OCI-LY1 (cell line): ENCODE data around the gene ADRA1B.
A peak's percentile ranks its signal among the peaks of the same experiment; 100 is the strongest.
"Not testable (repeated sequence)": the region's sequence is repeated elsewhere in the genome, so short reads cannot be mapped to it uniquely, and the experiment has no call there.

Experiments used
- H2AFZ ChIP-seq: fragments of 200-600 bp; sonication (generic), shearing (Covaris generic); 2 replicates; pipeline ENCODE4 v1.6.0; 2014; ENCODE audit warnings: antibody characterized with exemption, mild to moderate bottlenecking, low read length
- H3F3A ChIP-seq: fragments of 200-600 bp; sonication (generic), shearing (Covaris generic); 2 replicates; pipeline ENCODE4 v1.6.0; 2014; ENCODE audit warnings: mild to moderate bottlenecking, antibody characterized with exemption, low read length, moderate library complexity; ENCODE audit not compliant: insufficient read depth
- H3K27ac ChIP-seq: fragments of 200-600 bp; sonication (generic); 2 replicates; pipeline ENCODE4 v1.5.1; 2014; ENCODE audit warnings: low read length, mixed run types, mild to moderate bottlenecking, low read depth; ENCODE audit not compliant: poor library complexity, severe bottlenecking
- H3K27me3 ChIP-seq: fragments of 200-600 bp; sonication (generic); 2 replicates; pipeline ENCODE4 v1.6.0; 2014; ENCODE audit warnings: antibody characterized with exemption, mild to moderate bottlenecking, low read length, moderate library complexity; ENCODE audit not compliant: insufficient read depth
- H3K36me3 ChIP-seq: fragments of 200-600 bp; sonication (generic); 2 replicates; pipeline ENCODE4 v1.6.1; 2014; ENCODE audit warnings: mild to moderate bottlenecking, antibody characterized with exemption, low read length, moderate library complexity, mixed read lengths; ENCODE audit not compliant: insufficient read depth
- H3K4me1 ChIP-seq: fragments of 200-600 bp; sonication (generic); 2 replicates; pipeline ENCODE4 v1.5.1; 2014; ENCODE audit warnings: mild to moderate bottlenecking, low read length, moderate library complexity; ENCODE audit not compliant: insufficient read depth, severe bottlenecking
- H3K4me2 ChIP-seq: fragments of 200-600 bp; sonication (generic), shearing (Covaris generic); 2 replicates; pipeline ENCODE4 v1.6.1; 2014; ENCODE audit warnings: low read length
- H3K4me3 ChIP-seq: fragments of 200-600 bp; sonication (generic); 2 replicates; pipeline ENCODE4 v1.5.1; 2014; ENCODE audit warnings: low read length, low read depth, mild to moderate bottlenecking, mixed read lengths; ENCODE audit not compliant: poor library complexity, severe bottlenecking
- H3K79me2 ChIP-seq: fragments of 200-600 bp; shearing (Covaris generic); 2 replicates; pipeline ENCODE4 v1.6.1; 2016; ENCODE audit warnings: mixed run types, low read length, mixed read lengths; ENCODE audit not compliant: insufficient read depth
- H3K9ac ChIP-seq: fragments of 200-600 bp; sonication (generic), shearing (Covaris generic); 2 replicates; pipeline ENCODE4 v1.6.1; 2014; ENCODE audit warnings: mild to moderate bottlenecking, low read length, mixed read lengths
- H3K9me2 ChIP-seq: fragments of 200-600 bp; sonication (generic), shearing (Covaris generic); 2 replicates; pipeline ENCODE4 v1.6.1; 2014; ENCODE audit warnings: low read depth, mild to moderate bottlenecking, low read length, mixed read lengths
- H3K9me3 ChIP-seq: fragments of 200-600 bp; shearing (Covaris generic); 2 replicates; pipeline ENCODE4 v1.6.1; 2014; ENCODE audit warnings: low read length, mixed read lengths
- H4K20me1 ChIP-seq: fragments of 200-600 bp; sonication (generic), shearing (Covaris generic); 2 replicates; pipeline ENCODE4 v1.6.0; 2016; ENCODE audit warnings: mild to moderate bottlenecking, low read length; ENCODE audit not compliant: insufficient read depth
- CTCF ChIP-seq: fragments of 200-600 bp; sonication (generic), shearing (Covaris generic); IDR thresholded peaks from 2 replicates; pipeline ENCODE4 v1.5.1; 2017; ENCODE audit warnings: mild to moderate bottlenecking, antibody characterized with exemption, low read length, moderate library complexity, mixed read lengths
- EZH2 ChIP-seq: fragments of 200-600 bp; sonication (generic), shearing (Covaris generic); IDR thresholded peaks from 2 replicates; pipeline ENCODE4 v1.8.0; 2017; ENCODE audit warnings: borderline replicate concordance, mixed run types, mild to moderate bottlenecking, antibody characterized with exemption, low read length, moderate library complexity, mixed read lengths

The ADRA1B gene

GRCh38 chr5:160008877-160009590 is 92.8 kb downstream of the ADRA1B start, which contains the start of gene TTC1:
TSS of gene TTC1 (plus strand) at chr5:160009139. CDS start at chr5:160010529, 1,390 bp downstream.
- no peaks in the 10 kb centered on the region for H3K9me3 ChIP-seq
- H2AFZ ChIP-seq = peak within 1 kb of the TSS; percentile 45
- H3K27ac ChIP-seq = peak within 1 kb of the TSS; percentile 16
- no peaks in the 10 kb centered on the region for H3K27me3 ChIP-seq
- peak within 1 kb of the TSS; percentile 71 for H3K4me3 ChIP-seq
- no peaks in the 10 kb centered on the region for H3F3A ChIP-seq
- peaks cover 20% of the 10 kb centered on the region for H3K79me2 ChIP-seq
- no peaks in the 10 kb centered on the region for H3K9me2 ChIP-seq
- peaks cover 19% of the 10 kb centered on the region for H3K4me1 ChIP-seq
- TF ChIP-seq CTCF = no peak
- TF ChIP-seq EZH2 = no peak
- H3K9ac ChIP-seq = peak within 1 kb of the TSS; percentile 72
- H3K4me2 ChIP-seq = peak within 1 kb of the TSS; percentile 85
- peaks cover 26% of the 10 kb centered on the region for H3K36me3 ChIP-seq
- H4K20me1 ChIP-seq = no peaks in the 10 kb centered on the region

- Histone ChIP-seq H3K4me2 (peak overlapping the region; percentile 85), H3F3A (no peaks in the 10 kb centered on the region), H3K4me3 (peak overlapping the region; percentile 71), H3K27ac (no peak overlapping the region), H2AFZ (no peak overlapping the region), H3K9me3 (no peaks in the 10 kb centered on the region), H4K20me1 (no peaks in the 10 kb centered on the region), H3K36me3 (peaks cover 27% of the 10 kb centered on the region), H3K4me1 (peaks cover 19% of the 10 kb centered on the region), H3K27me3 (no peaks in the 10 kb centered on the region), H3K79me2 (peaks cover 20% of the 10 kb centered on the region), H3K9ac (peak overlapping the region; percentile 72), H3K9me2 (no peaks in the 10 kb centered on the region)
- TF ChIP-seq EZH2 (no peak), CTCF (no peak)
Measured at GRCh38 chr5:160009591-160009989, 93.3 kb downstream of the ADRA1B start.

- Histone ChIP-seq H3K4me3 (no peak overlapping the region), H3K4me2 (0 out of 2 replicates have a peak overlapping the region, but pooled peaks have one; percentile 85), H2AFZ (no peak overlapping the region), H3K9me3 (no peaks in the 10 kb centered on the region), H3K9me2 (no peaks in the 10 kb centered on the region), H4K20me1 (no peaks in the 10 kb centered on the region), H3K9ac (no peak overlapping the region), H3K36me3 (peaks cover 36% of the 10 kb centered on the region), H3K4me1 (peaks cover 19% of the 10 kb centered on the region), H3K27me3 (no peaks in the 10 kb centered on the region), H3K27ac (no peak overlapping the region), H3F3A (no peaks in the 10 kb centered on the region), H3K79me2 (peaks cover 20% of the 10 kb centered on the region)
- TF ChIP-seq EZH2 = no peak
- no peak for TF ChIP-seq CTCF
Measured at GRCh38 chr5:160011471-160011870, 95.2 kb downstream of the ADRA1B start.

- Histone ChIP-seq H3K36me3 (peaks cover 49% of the 10 kb centered on the region), H3K4me1 (peaks cover 19% of the 10 kb centered on the region), H3K79me2 (peaks cover 18% of the 10 kb centered on the region)
- not testable (repeated sequence) for H3K27me3 ChIP-seq, H2AFZ ChIP-seq, H3K9me3 ChIP-seq, H3K27ac ChIP-seq, H3K9ac ChIP-seq, H4K20me1 ChIP-seq, H3K4me3 ChIP-seq, H3F3A ChIP-seq, H3K9me2 ChIP-seq, H3K4me2 ChIP-seq
Measured at GRCh38 chr5:160014197-160014596, 97.9 kb downstream of the ADRA1B start.
